Esophagus squamous epithelium (tissue), 5 donors: ENCODE measurements around the gene HLA-DPB1. TPM values are rescaled to one million over a fixed set of nuclear protein-coding genes. Genes with fewer than 3 reads are reported as not detected.

Experiments
- DNase-seq: peaks from one replicate; lab custom pipeline; 2025; lab: John Stamatoyannopoulos, UW
- H3K27ac ChIP-seq, 4 donors: fragments of 200-600 bp; sonication (generic); one replicate each; pipeline ENCODE4 v1.5.1; 2016 to 2019; ENCODE audit warnings: mild to moderate bottlenecking in 1 of 4
- H3K27me3 ChIP-seq, 4 donors: fragments of 200-600 bp; sonication (generic); 1 replicate in 3 of 4; 2 replicates in 1 of 4; pipeline versions ENCODE4 v1.5.1 to v1.6.0; 2017 to 2021; ENCODE audit warnings: antibody characterized with exemption in 1 of 4
- H3K36me3 ChIP-seq, 3 donors: fragments of 200-600 bp; sonication (generic); one replicate each; pipeline ENCODE4 v1.5.1; 2016 to 2019
- H3K4me1 ChIP-seq, 3 donors: fragments of 200-600 bp; sonication (generic); one replicate each; pipeline ENCODE4 v1.5.1; 2017 to 2019
- H3K4me3 ChIP-seq, 4 donors: fragments of 200-600 bp; sonication (generic); 1 replicate in 3 of 4; 2 replicates in 1 of 4; pipeline ENCODE4 v1.5.1; 2016 to 2019; ENCODE audit warnings: mild to moderate bottlenecking in 2 of 4, moderate library complexity in 1 of 4
- H3K9me3 ChIP-seq, 3 donors: fragments of 200-600 bp; sonication (generic); one replicate each; pipeline ENCODE4 v1.5.1; 2016 to 2019
- CTCF ChIP-seq, 6 experiments: fragments of 450-650 bp in 4 of 6; fragments of 200-600 bp in 2 of 6; sonication (generic) in 2 of 6; IDR thresholded peaks; one replicate each; pipeline ENCODE4 v1.5.1; 2016 to 2019; ENCODE audit warnings: antibody characterized with exemption in 6 of 6, mild to moderate bottlenecking in 4 of 6, moderate library complexity in 4 of 6
- POLR2A ChIP-seq, 4 donors: fragments of 450-650 bp; IDR thresholded peaks; one replicate each; pipeline ENCODE4 v1.6.1; 2017; ENCODE audit warnings: antibody characterized with exemption in 4 of 4, mild to moderate bottlenecking in 4 of 4, moderate library complexity in 3 of 4
- WGBS, 2 donors: methylation state at CpG; one replicate each; pipeline ENCODE4 v1.1.5; 2018; 5-methylcytosine and 5-hydroxymethylcytosine counted together
- intact Hi-C: fragments of 100-400 bp; cut with DNase I; formaldehyde crosslinking; loops from one replicate; pipeline ENCODE4 v1.15.0; 2022
- total RNA-seq, 4 donors: library from RNA; depleted of rRNA; stranded (reverse); fragments of >200 nt; gene quantifications; one replicate each; pipeline ENCODE4 v1.1.0, GENCODE V29; 2016
- donor health status: DM: yes; HTN: yes; CAD: no.

Gene HLA-DPB1
- total RNA-seq, 4 donors from 2014 or later, result 3.2 to 96.9 (median 45.3) TPM

- peaks cover 0 to under 1% (median 0%) of the 10 kb centered on the region in 3 donors for H3K4me1 ChIP-seq
- H3K36me3 ChIP-seq, result no peaks in the 10 kb centered on the region
- no peak for TF ChIP-seq POLR2A (IDR thresholded peaks at IDR 0.05)
- no peak for TF ChIP-seq CTCF (IDR thresholded peaks at IDR 0.05)
- H3K9me3 ChIP-seq, result no peaks in the 10 kb centered on the region
- H3K4me3 ChIP-seq, result no peak overlapping the region
- peaks cover 0 to 31% (median 0%) of the 10 kb centered on the region in 4 donors for H3K27me3 ChIP-seq
- no peak overlapping the region for H3K27ac ChIP-seq
- 80 to 91% methylated on average over 1 of the region's 1 CpG for WGBS, 2 donors
- DNase-seq, result no peak
- intact Hi-C loops, result no loop called here
Observed at GRCh38 chr6:33034554-33034953, 41.2 kb upstream of the HLA-DPB1 start.

- Histone ChIP-seq H3K27me3 (peaks cover 0 to 31% (median 0%) of the 10 kb centered on the region in 4 donors), H3K4me1 (no peaks in the 10 kb centered on the region), H3K27ac (no peak overlapping the region), H3K9me3 (no peaks in the 10 kb centered on the region), H3K36me3 (no peaks in the 10 kb centered on the region), H3K4me3 (no peak overlapping the region)
- WGBS, 2 donors, result 64 to 68% methylated on average over 1 of the region's 1 CpG
- no peak for DNase-seq
- TF ChIP-seq POLR2A (IDR thresholded peaks at IDR 0.05), result no peak
- no peak for TF ChIP-seq CTCF (IDR thresholded peaks at IDR 0.05)
- intact Hi-C loops, result no loop called here
Observed at GRCh38 chr6:33036535-33036934, 39.3 kb upstream of the HLA-DPB1 start.

GRCh38 chr6:33040157-33040556, 35.6 kb upstream of the HLA-DPB1 start:
- no peak for TF ChIP-seq POLR2A (IDR thresholded peaks at IDR 0.05)
- TF ChIP-seq CTCF (IDR thresholded peaks at IDR 0.05), result no peak
- H3K36me3 ChIP-seq, result no peaks in the 10 kb centered on the region
- no peak overlapping the region for H3K4me3 ChIP-seq
- no peaks in the 10 kb centered on the region for H3K4me1 ChIP-seq
- intact Hi-C loops, result no loop called here
- H3K27ac ChIP-seq, result no peak overlapping the region
- DNase-seq, result no peak
- 83 to 88% methylated on average over 2 of the region's 2 CpGs for WGBS, 2 donors
- peaks cover 0 to 19% (median 0%) of the 10 kb centered on the region in 4 donors for H3K27me3 ChIP-seq
- no peaks in the 10 kb centered on the region for H3K9me3 ChIP-seq

- intact Hi-C loops, result no loop called here
- Histone ChIP-seq H3K27me3 (peaks cover 0 to 48% (median 0%) of the 10 kb centered on the region in 4 donors), H3K36me3 (no peaks in the 10 kb centered on the region), H3K9me3 (no peaks in the 10 kb centered on the region), H3K27ac (no peak overlapping the region), H3K4me1 (no peaks in the 10 kb centered on the region), H3K4me3 (no peak overlapping the region)
- WGBS, 2 donors, result 70 to 72% methylated on average over 9 of the region's 9 CpGs
- TF ChIP-seq POLR2A (IDR thresholded peaks at IDR 0.05), result no peak
- TF ChIP-seq CTCF (IDR thresholded peaks at IDR 0.05), result no peak
- DNase-seq, result no peak
Observed at GRCh38 chr6:33049323-33050013, 26.3 kb upstream of the HLA-DPB1 start.

GRCh38 chr6:33050014-33050810, 25.6 kb upstream of the HLA-DPB1 start:
- no peak overlapping the region for H3K4me3 ChIP-seq
- H3K27ac ChIP-seq, result no peak overlapping the region
- no peaks in the 10 kb centered on the region for H3K9me3 ChIP-seq
- WGBS, 2 donors, result 53 to 63% methylated on average over 5 to 6 of the region's 6 CpGs
- no peaks in the 10 kb centered on the region for H3K36me3 ChIP-seq
- intact Hi-C loops, result no loop called here
- no peaks in the 10 kb centered on the region for H3K4me1 ChIP-seq
- TF ChIP-seq POLR2A (IDR thresholded peaks at IDR 0.05) (no peak), CTCF (IDR thresholded peaks at IDR 0.05) (no peak)
- no peak for DNase-seq
- peaks cover 0 to 48% (median 0%) of the 10 kb centered on the region in 4 donors for H3K27me3 ChIP-seq
